ENCODE data around the gene STX10.

DNA sequence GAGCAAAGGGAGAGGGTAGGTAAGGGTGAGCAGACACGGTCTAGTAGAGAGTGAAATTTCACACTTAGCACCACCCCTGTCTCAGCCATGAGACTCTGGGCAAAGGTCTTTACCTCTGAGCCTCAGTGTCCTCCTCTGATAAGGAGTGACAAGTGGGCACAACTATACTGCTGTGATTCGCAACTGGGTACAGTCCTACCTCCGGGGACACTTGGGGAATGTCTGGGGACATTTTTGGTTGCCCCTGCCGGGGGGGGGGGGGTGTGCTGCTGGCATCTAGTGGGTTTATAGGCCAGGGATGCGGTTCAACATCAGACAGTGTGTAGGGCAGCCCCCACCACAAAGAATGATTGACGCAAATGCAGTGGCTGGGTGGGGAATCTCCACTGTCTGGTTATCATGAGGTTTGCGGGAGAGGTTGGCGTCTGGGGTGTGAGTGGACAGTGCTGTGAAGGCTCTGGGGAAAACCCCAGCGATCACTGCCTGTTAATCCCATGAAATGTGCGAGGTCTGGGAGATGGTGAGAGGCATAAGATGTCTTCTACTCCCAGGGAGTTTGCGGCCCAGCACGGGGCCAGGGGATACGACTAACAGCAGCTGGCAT lies 27.8 kb downstream of the STX10 start:
- no peak for TF ChIP-seq EZH2 (IDR thresholded peaks at IDR 0.05; ENCODE audit: low read length, unreplicated experiment)
- TF ChIP-seq, protein P1, sequence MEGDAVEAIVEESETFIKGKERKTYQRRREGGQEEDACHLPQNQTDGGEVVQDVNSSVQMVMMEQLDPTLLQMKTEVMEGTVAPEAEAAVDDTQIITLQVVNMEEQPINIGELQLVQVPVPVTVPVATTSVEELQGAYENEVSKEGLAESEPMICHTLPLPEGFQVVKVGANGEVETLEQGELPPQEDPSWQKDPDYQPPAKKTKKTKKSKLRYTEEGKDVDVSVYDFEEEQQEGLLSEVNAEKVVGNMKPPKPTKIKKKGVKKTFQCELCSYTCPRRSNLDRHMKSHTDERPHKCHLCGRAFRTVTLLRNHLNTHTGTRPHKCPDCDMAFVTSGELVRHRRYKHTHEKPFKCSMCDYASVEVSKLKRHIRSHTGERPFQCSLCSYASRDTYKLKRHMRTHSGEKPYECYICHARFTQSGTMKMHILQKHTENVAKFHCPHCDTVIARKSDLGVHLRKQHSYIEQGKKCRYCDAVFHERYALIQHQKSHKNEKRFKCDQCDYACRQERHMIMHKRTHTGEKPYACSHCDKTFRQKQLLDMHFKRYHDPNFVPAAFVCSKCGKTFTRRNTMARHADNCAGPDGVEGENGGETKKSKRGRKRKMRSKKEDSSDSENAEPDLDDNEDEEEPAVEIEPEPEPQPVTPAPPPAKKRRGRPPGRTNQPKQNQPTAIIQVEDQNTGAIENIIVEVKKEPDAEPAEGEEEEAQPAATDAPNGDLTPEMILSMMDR (conservative IDR thresholded peaks at IDR 0.05; ENCODE audit: low read depth, low read length), result no peak
